HG03196 (cell line): ENCODE results near the gene ANO4.
"Not testable (repeated sequence)": the region's sequence is repeated elsewhere in the genome, so short reads cannot be mapped to it uniquely, and the experiment has no call there.

Experiments
- ATAC-seq: cut with Tn5 transposase; IDR thresholded peaks from one replicate; pipeline ENCODE4 v1.9.1; 2021; ENCODE audit not compliant: unreplicated experiment

The ANO4 gene

DNA sequence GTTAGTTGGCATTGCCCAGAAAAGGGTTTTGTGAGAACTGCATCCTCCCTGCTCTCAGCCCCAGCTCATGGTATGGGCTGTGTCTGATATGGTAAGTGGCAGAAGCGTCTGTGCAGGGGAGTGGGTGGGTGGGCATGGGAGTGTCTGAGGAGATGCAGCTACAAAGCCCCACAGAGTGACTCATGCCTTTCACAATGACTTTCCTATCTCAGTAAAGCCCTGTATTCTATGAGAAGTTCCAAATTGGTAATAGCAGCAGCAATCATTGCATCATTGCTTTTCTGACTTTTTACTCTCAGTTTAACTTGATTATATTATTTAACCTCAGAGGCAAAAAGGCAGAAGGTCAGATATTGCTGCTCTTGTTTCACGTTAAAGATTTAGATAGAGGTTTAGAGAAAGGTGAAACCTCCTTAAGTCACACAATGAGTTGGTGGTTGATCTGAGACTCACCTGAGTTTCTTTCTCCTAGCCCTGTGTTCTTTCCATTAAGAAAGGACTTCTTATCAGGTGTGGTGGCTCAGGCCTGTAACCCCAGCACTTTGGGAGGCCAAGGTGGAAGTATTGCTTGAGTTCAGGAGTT is 243.8 kb downstream of the ANO4 start:
- ATAC-seq = peak; percentile 57

DNA sequence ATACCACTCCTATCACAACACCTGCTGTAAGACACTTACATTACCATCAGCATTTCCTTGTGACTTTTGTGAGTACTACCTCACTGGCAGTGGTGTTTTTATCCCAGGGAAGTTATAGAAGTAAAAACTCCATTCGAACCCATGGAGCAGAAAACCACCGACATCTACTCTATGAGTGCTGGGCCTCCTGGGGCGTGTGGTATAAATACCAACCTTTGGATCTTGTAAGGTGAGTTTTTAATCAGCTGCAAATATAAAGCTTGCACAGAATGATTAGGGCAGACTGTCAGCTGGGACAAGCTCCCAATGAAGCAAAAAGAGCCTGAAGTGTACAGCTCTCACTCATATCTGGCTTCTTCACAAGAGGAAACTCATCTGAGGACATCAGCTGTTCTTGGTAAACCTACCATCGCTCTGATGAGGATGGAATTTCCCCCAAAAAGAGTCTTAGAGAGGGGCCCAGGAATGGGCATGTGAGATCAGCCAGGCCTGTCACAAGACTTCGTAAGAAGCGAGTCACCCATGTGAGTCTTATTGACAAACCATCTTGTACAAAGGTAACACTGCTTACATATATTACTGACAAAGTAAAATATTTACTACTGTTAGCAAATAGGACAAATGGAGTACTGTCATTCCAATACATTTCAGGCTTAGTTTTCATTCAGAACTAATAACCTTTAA is 245.4 kb downstream of the ANO4 start:
- ATAC-seq = no peak

- ATAC-seq = no peak
Measured at GRCh38 chr12:101040936-101041335, 246.4 kb downstream of the ANO4 start.

GRCh38 chr12:101042211-101042610 is 247.6 kb downstream of the ANO4 start:
- ATAC-seq = no peak

DNA sequence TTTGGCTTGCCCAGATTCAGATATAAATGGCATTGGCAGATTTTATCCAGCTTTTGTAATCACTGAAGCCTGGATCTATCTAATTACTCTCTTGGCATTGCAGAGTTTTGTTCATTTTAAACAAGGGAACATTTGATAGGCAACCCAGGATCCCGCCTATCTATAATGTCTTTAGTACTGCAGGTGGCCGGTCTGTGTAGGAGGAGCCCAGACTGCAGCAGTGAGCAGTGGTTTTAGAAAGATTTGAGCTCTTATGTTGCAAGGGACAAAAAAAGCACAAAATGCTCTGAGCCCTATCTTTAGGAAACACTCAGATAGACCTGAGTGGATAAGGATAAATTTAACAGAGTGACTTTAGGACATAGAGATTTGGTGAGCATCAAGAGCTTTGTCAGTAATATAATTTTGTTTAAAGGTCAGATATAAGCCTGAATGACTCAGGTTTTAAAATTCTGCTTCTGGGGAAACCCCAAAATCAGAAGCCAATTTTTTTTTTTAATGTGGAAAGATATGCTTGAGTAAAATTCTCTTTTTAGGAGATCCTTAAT is 250.0 kb downstream of the ANO4 start:
- no peak for ATAC-seq

DNA sequence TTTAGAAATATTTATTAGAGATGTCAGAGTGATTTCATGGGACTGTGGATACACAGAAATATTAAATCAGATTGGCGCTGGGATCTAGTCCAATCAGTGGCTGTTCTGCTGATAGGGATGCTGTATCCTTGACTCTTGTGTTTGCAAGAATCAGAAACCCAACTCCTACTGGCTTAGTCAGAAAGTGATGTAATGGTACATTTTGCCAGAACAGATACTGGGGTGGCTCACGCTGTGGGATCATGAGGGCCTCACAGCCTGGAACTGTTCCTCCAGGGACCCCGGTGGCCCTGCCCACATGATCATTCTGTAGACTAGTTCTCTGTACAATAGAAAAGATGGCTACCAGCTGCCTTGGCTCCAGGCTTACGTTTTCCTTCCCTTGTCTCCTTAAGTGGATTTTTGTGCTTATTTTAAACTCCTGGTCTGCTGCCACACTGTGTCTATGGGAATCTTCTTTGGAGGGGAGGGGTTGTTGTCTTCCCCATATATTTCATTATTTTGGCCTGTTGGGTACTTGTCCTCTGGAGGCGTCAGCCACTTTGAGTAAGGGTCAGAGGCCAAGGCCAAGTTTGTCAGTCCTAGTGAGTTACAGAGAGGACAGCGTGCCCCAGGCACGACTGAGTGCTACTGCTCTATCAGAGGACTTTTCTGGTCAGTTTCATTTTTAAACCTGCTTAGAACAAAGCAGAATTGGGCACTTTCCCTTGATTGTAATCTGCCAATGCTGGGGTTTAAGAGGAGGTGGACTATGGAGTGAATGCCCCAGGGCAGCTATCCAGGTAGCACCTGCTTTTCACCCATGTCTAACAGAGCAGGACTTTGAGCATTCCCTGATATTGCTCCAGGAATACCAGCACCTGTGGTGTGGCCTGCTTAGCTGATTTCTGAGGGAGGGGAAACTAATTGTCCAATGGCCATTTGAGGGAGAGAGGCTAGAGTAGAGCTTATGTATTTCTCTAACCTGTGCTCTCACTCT is 251.2 kb downstream of the ANO4 start:
- no peak for ATAC-seq

DNA sequence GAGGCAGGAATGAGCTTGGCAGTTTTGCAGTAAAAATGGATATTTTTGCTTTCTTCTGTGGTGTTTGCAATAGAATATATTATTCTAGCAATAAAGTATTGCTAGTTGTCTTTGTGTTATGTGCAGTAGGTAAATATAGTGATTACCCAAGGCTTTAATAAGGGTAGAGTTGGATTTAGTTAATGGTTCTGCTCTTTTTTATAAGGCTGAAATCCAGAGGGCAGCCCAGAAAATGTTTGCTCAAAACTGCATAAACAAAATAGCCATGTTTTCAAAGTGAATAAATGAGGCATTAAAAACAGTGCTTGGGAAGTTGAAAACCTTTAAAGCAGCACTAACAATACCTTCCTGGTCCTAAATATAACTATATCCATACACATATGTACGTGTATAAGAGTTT is 253.1 kb downstream of the ANO4 start:
- ATAC-seq = no peak

- ATAC-seq = no peak
Measured at GRCh38 chr12:101050631-101051030, 256.1 kb downstream of the ANO4 start.

DNA sequence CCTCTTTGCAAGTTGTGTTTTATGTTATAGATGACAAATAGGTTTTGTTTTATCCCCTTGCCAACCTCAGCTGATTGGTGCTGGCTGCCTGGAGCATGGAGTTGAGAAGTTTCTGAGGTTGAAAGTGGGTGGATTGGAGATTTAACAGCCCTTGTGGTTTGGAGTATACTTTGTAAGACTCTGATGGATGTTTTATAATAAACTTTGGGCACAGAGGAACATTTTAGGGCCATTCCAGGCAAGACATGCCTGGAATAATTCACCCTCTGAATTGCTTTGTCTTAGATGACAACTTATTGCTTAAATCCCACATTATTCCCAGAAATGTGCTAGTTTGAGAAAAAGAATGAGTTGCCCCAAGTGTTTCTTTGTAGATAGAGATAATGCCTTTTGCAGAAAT is 256.6 kb downstream of the ANO4 start:
- ATAC-seq = no peak

- no peak for ATAC-seq
Measured at GRCh38 chr12:101051901-101052550, 257.4 kb downstream of the ANO4 start.

DNA sequence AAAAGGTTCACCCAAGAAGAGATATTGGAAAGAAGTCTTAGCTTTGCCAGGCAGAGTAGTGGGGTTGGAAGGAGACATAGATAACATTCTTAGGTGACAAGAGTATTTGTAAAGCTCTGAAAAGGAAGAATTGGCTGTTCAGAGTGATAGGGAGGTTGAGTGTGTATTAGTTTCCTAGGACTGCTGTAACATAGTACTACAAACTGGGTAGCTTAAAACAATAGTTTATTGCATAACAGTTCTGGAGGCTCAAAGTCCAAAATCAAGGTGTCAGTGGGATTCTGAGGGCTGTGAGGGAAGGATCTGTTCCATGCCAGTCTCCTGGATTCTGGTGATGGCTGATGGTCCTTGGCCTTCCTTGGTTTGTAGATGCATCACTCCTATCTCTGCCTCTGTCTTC is 258.6 kb downstream of the ANO4 start:
- no peak for ATAC-seq

GRCh38 chr12:101055940-101056339 is 261.4 kb downstream of the ANO4 start:
- no peak for ATAC-seq

DNA sequence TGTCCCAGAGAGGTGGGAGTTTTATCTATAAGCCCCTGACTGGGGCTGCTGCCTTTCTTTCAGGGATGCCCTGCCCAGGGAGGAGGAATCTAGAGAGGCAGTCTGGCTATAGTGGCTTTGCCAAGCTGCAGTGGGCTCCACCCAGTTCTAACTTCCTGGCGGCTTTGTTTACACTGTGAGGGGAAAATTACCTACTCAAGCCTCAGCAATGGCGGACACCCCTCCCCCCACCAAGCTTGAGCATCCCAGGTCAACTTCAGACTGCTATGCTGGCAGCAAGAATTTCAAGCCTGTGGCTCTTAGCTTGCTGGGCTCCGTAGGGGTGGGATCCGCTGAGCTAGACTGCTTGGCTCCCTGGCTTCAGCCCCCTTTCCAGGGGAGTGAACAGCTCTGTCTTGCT is 267.9 kb downstream of the ANO4 start:
- ATAC-seq = not testable (repeated sequence)

GRCh38 chr12:101064721-101065120 is 270.1 kb downstream of the ANO4 start:
- ATAC-seq = no peak

- no peak for ATAC-seq
Measured at GRCh38 chr12:101066489-101066888, 271.9 kb downstream of the ANO4 start.

DNA sequence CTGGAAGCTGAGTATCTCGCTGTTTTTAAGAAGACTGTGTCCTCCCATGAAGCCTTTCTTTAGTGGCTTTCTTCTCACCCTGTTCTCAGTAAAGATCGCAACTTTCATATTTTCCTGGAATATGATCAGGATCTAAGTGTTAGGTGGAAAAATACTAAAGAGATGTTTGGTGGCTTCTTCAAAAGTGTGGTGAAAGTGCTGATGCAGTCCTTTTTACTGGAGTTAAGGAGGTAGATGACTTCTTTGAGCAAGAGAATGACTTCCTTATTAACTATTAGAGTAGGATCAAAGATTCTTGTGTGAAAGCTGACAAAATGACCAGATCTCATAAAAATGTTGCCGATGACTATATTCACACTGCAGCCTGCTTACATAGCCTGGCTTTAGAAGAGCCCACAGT is 273.8 kb downstream of the ANO4 start:
- ATAC-seq = no peak

DNA sequence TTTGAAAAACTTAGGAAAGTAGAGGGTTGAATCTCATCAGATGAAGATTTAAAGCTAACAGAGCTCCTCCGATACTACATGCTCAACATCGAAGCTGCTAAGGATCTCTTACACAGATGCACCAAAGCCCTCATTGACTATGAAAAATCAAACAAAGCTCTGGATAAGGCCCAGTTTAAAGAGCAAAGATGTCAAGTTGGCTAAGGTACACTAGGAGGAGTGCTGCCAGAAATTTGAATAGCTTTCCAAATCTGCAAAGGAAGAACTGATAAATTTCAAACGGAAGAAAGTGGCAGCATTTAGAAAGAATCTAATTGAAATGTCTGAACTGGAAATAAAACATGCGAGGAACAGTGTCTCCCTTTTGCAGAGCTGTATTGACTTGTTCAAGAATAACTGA is 274.3 kb downstream of the ANO4 start:
- ATAC-seq = no peak

- ATAC-seq = peak; percentile 67
Measured at GRCh38 chr12:101074940-101075680, 280.5 kb downstream of the ANO4 start.

GRCh38 chr12:101076921-101077320 is 282.3 kb downstream of the ANO4 start:
- no peak for ATAC-seq

DNA sequence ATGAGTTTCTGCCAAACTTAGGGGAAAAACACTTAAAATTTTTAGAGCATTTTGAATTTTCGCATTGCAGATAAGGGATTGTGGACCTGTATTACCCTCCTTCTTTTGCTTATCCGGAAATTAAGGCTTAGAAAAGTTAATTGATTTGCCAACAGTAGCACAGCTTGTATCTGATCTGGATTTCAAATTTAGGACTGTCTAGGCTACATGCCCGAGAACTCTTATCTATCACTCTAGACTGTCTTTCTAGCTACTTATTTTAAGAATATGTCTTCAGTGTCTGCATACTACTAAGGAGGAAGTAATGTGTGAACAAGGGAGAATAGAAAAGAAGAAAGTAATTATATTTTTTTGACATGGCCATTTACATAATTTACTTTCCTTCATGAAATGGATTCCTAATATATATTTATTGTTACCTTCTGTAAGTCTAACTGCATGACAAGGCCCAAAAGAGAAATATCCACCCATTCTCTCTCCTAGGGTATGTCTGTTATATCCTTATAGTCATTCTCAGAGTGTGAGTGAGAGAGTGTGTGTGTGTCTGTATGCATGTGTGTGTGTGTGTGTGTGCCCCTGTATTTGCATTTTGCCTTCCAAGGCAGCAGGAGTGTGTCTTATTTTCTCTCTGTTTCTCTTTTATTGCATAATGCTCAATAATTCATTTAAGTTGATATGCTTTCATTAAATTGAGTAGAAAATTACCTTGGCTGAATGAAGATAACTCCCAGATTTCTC is 283.4 kb downstream of the ANO4 start:
- ATAC-seq = no peak
